ENCODE results near the gene CBX2. TPM values are rescaled to one million over a fixed set of nuclear protein-coding genes. Genes with fewer than 3 reads are reported as not detected.
A peak's percentile ranks its signal among the peaks of the same experiment; 100 is the strongest.

The CBX2 gene
- total RNA-seq, 4 donors from 2014 or later: 0.54 to 1.7 (median 1.1) TPM

- Histone ChIP-seq H3K9me3 (no peaks in the 10 kb centered on the region), H3K36me3 (no peaks in the 10 kb centered on the region), H3K4me1 (peaks cover 3 to 8% of the 10 kb centered on the region in 2 donors), H3K4me3 (replicated peaks in 1 of 3) (no peak overlapping the region), H3K27me3 (no peaks in the 10 kb centered on the region), H3K27ac (no peak overlapping the region)
- TF ChIP-seq CTCF (IDR thresholded peaks at IDR 0.05) (no peak), POLR2A (IDR thresholded peaks at IDR 0.05) (no peak)
- WGBS, 2 donors: 53 to 67% methylated on average over 21 to 27 of the region's 30 CpGs
- peak; percentile 58 to 73 for DNase-seq
- intact Hi-C loops (cut with DNase I): no loop called here
Observed at GRCh38 chr17:79737046-79737921, 40.7 kb upstream of the CBX2 start.

DNA sequence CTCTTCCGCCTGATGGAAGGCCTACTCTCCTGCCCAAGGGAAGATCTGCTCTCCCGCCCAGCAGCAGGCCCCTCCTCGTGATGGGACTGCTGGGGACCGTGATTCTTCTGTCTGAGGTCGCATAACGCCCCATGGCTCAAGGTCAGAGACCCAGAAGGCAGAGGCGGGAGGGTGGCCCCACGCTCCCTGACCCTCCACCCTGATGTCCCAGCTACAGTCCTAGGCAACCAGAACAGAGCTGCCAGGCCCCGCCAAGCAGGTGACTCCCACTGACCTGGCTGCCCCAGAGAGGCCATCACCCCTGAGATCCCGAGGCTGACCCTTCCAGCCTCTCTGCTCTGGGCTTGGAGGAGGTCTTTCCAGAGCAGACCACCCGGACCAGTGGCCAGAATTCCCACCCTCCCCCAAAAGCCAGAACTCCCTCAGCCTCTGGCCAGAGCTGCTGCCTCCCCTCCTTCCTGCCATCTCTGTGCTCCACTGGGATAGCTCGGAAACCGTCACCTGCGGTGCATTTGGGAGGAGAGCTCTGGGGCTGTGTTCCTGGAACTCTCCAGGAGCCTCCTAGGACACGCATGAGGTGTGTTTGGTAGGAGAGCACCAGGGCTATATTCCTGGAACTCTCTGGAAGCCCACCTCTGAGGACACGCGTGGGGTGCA is 39.9 kb upstream of the CBX2 start:
- H3K27me3 ChIP-seq: no peaks in the 10 kb centered on the region
- intact Hi-C loops (cut with DNase I): no loop called here
- TF ChIP-seq CTCF (IDR thresholded peaks at IDR 0.05): no peak
- no peak for TF ChIP-seq POLR2A (IDR thresholded peaks at IDR 0.05)
- 89 to 95% methylated on average over 15 of the region's 17 CpGs for WGBS, 2 donors
- no peaks in the 10 kb centered on the region for H3K9me3 ChIP-seq
- peaks cover 3 to 9% of the 10 kb centered on the region in 2 donors for H3K4me1 ChIP-seq
- H3K27ac ChIP-seq: no peak overlapping the region
- H3K36me3 ChIP-seq: no peaks in the 10 kb centered on the region
- DNase-seq: no peak
- H3K4me3 ChIP-seq (replicated peaks in 1 of 3): no peak overlapping the region

DNA sequence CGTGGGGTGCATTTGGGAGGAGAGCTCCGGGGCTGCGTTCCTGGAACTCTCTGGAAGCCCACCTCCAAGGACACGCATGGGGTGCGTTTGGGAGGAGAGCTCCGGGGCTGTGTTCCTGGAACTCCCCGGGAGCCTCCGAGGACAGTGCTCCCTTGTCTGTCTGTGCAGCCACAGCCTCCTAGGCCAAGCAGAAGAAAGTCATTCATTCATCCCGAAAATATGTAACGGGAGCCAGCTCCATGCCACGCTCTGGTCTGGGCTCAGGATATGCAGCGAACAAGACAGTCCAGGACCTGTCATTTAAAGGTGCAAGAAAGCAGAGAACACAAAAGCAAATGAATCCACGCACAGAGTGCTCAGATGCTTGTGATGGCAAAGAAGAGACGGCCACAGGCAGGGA is 39.3 kb upstream of the CBX2 start:
- H3K27ac ChIP-seq: no peak overlapping the region
- H3K27me3 ChIP-seq: no peaks in the 10 kb centered on the region
- no peak for TF ChIP-seq POLR2A (IDR thresholded peaks at IDR 0.05)
- TF ChIP-seq CTCF (IDR thresholded peaks at IDR 0.05): no peak
- 83 to 95% methylated on average over 12 to 14 of the region's 14 CpGs for WGBS, 2 donors
- no peak for DNase-seq
- H3K4me1 ChIP-seq: peaks cover 3 to 9% of the 10 kb centered on the region in 2 donors
- H3K9me3 ChIP-seq: no peaks in the 10 kb centered on the region
- H3K36me3 ChIP-seq: no peaks in the 10 kb centered on the region
- H3K4me3 ChIP-seq (replicated peaks in 1 of 3): no peak overlapping the region
- intact Hi-C loops (cut with DNase I): no loop called here

DNA sequence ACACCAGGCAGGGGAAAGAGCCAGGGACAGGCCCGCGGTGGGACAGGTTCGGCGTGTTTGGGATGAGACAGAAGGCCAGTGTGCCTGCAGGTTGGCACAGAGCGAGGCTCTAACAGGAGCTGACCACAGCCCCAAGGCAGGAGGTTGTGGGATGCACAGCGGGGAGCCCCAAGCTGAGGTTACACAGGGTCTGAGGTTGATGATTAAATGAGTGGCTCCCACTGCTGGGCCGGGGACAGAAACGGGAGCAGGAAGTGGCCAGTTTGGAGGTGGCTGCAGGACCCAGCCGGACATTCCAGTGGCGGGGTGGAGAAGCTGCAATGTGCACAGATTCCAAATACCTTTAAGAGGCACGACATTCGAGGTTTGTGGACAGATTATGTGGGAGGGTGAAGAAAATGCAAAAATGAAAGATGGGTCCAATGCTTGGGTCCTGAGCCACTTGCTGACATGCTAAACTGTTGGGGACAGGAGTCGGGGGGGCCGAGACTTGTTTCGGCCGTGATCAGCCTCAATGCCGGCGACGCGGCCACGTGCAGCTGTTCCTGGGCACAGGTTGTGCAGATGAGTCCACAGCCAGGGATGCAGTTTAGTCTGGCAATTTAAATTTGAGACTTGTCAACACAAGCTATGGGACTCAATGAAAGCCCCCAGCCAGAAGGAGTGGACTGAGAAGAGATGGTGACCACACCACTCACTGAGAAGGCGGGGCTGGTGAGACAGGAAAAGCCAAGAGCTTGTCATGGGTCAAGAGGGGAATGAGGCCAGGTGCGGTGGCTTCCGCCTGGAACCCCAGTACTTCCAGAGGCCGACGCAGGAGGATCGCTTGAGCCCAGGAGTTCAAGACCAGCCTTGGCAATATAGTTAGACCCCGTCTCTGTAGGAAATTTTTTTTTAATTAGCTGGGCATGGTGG is 38.5 kb upstream of the CBX2 start:
- Histone ChIP-seq H3K4me1 (peaks cover 3 to 9% of the 10 kb centered on the region in 2 donors), H3K4me3 (replicated peaks in 1 of 3) (no peak overlapping the region), H3K27me3 (no peaks in the 10 kb centered on the region), H3K9me3 (no peaks in the 10 kb centered on the region), H3K27ac (no peak overlapping the region), H3K36me3 (no peaks in the 10 kb centered on the region)
- intact Hi-C loops (cut with DNase I): no loop called here
- no peak for DNase-seq
- TF ChIP-seq CTCF (IDR thresholded peaks at IDR 0.05) (no peak), POLR2A (IDR thresholded peaks at IDR 0.05) (no peak)
- WGBS, 2 donors: 77 to 83% methylated on average over 28 of the region's 28 CpGs
